HEK293 (cell line): ENCODE data around the gene SEPTIN5.

Experiments used
- CTCF ChIA-PET: fragments of 350-600 bp; formaldehyde crosslinking; extraction: SDS; loops from one replicate; lab custom pipeline; 2021; ENCODE audit warnings: antibody characterized with exemption; lab: Yijun Ruan, JAX
- POLR2A ChIA-PET: fragments of 300-600 bp; formaldehyde crosslinking; extraction: SDS; loops from one replicate; lab custom pipeline; 2020; ENCODE audit warnings: antibody characterized with exemption, inconsistent platforms; lab: Yijun Ruan, JAX
- H3K27ac ChIP-seq: fragments of 200-500 bp; sonication (Bioruptor generic); 2 replicates; pipeline ENCODE4 v1.5.1; 2014; ENCODE audit warnings: low read depth, low read length, control low read depth, inconsistent platforms; ENCODE audit errors: extremely low read depth
- H3K36me3 ChIP-seq, 2 experiments: fragments of 200-500 bp in 1 of 2; sonication (Bioruptor generic) in 1 of 2; 1 replicate in 1 of 2; 2 replicates in 1 of 2; pipeline ENCODE4 v1.5.1; 2014 to 2017; ENCODE audit warnings: inconsistent platforms in 2 of 2, low read length in 2 of 2; ENCODE audit not compliant: control insufficient read depth in 2 of 2, insufficient read depth in 1 of 2
- H3K4me1 ChIP-seq: fragments of 200-500 bp; sonication (Bioruptor generic); 2 replicates; pipeline ENCODE4 v1.5.1; 2014; ENCODE audit warnings: mild to moderate bottlenecking, low read length, inconsistent platforms; ENCODE audit not compliant: control insufficient read depth, insufficient read depth
- H3K4me3 ChIP-seq: 2 replicates; pipeline ENCODE4 v1.5.1; 2011; ENCODE audit warnings: low read depth, mild to moderate bottlenecking, control low read depth, low read length, moderate library complexity
- H3K9me3 ChIP-seq: fragments of 200-500 bp; sonication (Bioruptor generic); 2 replicates; pipeline ENCODE4 v1.5.1; 2014; ENCODE audit warnings: low read depth, low read length, inconsistent platforms; ENCODE audit not compliant: control insufficient read depth, insufficient read depth
- AEBP2 ChIP-seq: fragments of 450-650 bp; formaldehyde crosslinking; IDR thresholded peaks from 2 replicates; pipeline ENCODE4 v1.5.1; 2016; ENCODE audit warnings: missing biosample characterization, missing genetic modification characterization, borderline replicate concordance
- ATF2 ChIP-seq: fragments of 450-650 bp; formaldehyde crosslinking; IDR thresholded peaks from 2 replicates; pipeline ENCODE4 v1.5.1; 2016; ENCODE audit warnings: missing biosample characterization, missing genetic modification characterization, low read depth
- CTCF ChIP-seq: fragments of 450-650 bp; formaldehyde crosslinking; IDR thresholded peaks from 2 replicates; pipeline ENCODE4 v1.5.1; 2016; ENCODE audit warnings: missing biosample characterization, missing genetic modification characterization
- GFI1B ChIP-seq: fragments of 450-650 bp; formaldehyde crosslinking; IDR thresholded peaks from 2 replicates; pipeline ENCODE4 v1.5.1; 2016; ENCODE audit warnings: missing biosample characterization, missing genetic modification characterization
- GLIS2 ChIP-seq: fragments of 450-650 bp; formaldehyde crosslinking; IDR thresholded peaks from 2 replicates; pipeline ENCODE4 v1.5.1; 2016; ENCODE audit warnings: missing biosample characterization, missing genetic modification characterization
- HOXC10 ChIP-seq: sonication (generic); formaldehyde crosslinking; IDR thresholded peaks from 2 replicates; pipeline ENCODE4 v1.8.1; 2023; ENCODE audit warnings: mild to moderate bottlenecking, missing genetic modification reagents
- KLF17 ChIP-seq: fragments of 450-650 bp; formaldehyde crosslinking; IDR thresholded peaks from 2 replicates; pipeline ENCODE4 v1.5.1; 2016; ENCODE audit warnings: missing biosample characterization, missing genetic modification characterization
- REST ChIP-seq: fragments of 450-650 bp; formaldehyde crosslinking; IDR thresholded peaks from 2 replicates; pipeline ENCODE4 v1.5.1; 2016; ENCODE audit warnings: missing biosample characterization, missing genetic modification characterization
- SETDB1 ChIP-seq: IDR thresholded peaks from one replicate; pipeline ENCODE4 v1.6.1; 2017; ENCODE audit warnings: mild to moderate bottlenecking, low read length, moderate library complexity, mixed read lengths; ENCODE audit not compliant: insufficient read length
- TRIM28 ChIP-seq: IDR thresholded peaks from 2 replicates; pipeline ENCODE4 v1.6.1; 2011; ENCODE audit warnings: low read length, control low read depth, borderline replicate concordance
- ZBTB20 ChIP-seq: fragments of 450-650 bp; formaldehyde crosslinking; IDR thresholded peaks from 2 replicates; pipeline ENCODE4 v1.5.1; 2016; ENCODE audit warnings: missing biosample characterization, missing genetic modification characterization
- ZBTB48 ChIP-seq: fragments of 450-650 bp; formaldehyde crosslinking; IDR thresholded peaks from 2 replicates; pipeline ENCODE4 v1.5.1; 2016; ENCODE audit warnings: missing biosample characterization, missing genetic modification characterization
- ZNF184 ChIP-seq: fragments of 450-650 bp; IDR thresholded peaks from 2 replicates; pipeline ENCODE4 v1.5.1; 2018; ENCODE audit warnings: missing biosample characterization, mild to moderate bottlenecking, missing genetic modification characterization
- ZNF350 ChIP-seq: fragments of 450-650 bp; formaldehyde crosslinking; IDR thresholded peaks from 2 replicates; pipeline ENCODE4 v1.5.0; 2017; ENCODE audit warnings: missing biosample characterization, mild to moderate bottlenecking, missing genetic modification characterization
- ZNF423 ChIP-seq: fragments of 450-650 bp; formaldehyde crosslinking; IDR thresholded peaks from 2 replicates; pipeline ENCODE4 v1.5.1; 2016; ENCODE audit warnings: missing biosample characterization, missing genetic modification characterization
- ZNF449 ChIP-seq: fragments of 450-650 bp; formaldehyde crosslinking; IDR thresholded peaks from 2 replicates; pipeline ENCODE4 v1.5.1; 2017; ENCODE audit warnings: missing biosample characterization, mild to moderate bottlenecking, missing genetic modification characterization, moderate library complexity
- ZNF521 ChIP-seq: fragments of 450-650 bp; formaldehyde crosslinking; IDR thresholded peaks from 2 replicates; pipeline ENCODE4 v1.5.1; 2017; ENCODE audit warnings: missing biosample characterization, mild to moderate bottlenecking, missing genetic modification characterization
- ZNF571 ChIP-seq: fragments of 450-650 bp; formaldehyde crosslinking; IDR thresholded peaks from 2 replicates; pipeline ENCODE4 v1.5.0; 2017; ENCODE audit warnings: missing biosample characterization, missing genetic modification characterization
- ZNF610 ChIP-seq: fragments of 450-650 bp; formaldehyde crosslinking; IDR thresholded peaks from 2 replicates; pipeline ENCODE4 v1.5.1; 2016; ENCODE audit warnings: missing biosample characterization, missing genetic modification characterization, borderline replicate concordance
- ZNF654 ChIP-seq: fragments of 450-650 bp; formaldehyde crosslinking; IDR thresholded peaks from 2 replicates; pipeline ENCODE4 v1.5.1; 2016; ENCODE audit warnings: low read depth, missing biosample characterization, missing genetic modification characterization
- ZNF747 ChIP-seq: fragments of 450-650 bp; formaldehyde crosslinking; IDR thresholded peaks from 2 replicates; pipeline ENCODE4 v1.5.1; 2016; ENCODE audit warnings: missing biosample characterization, missing genetic modification characterization
- ZNF791 ChIP-seq: fragments of 450-650 bp; formaldehyde crosslinking; IDR thresholded peaks from 2 replicates; pipeline ENCODE4 v1.5.1; 2016; ENCODE audit warnings: missing biosample characterization, missing genetic modification characterization
- ZNF830 ChIP-seq: fragments of 450-650 bp; IDR thresholded peaks from 2 replicates; pipeline ENCODE4 v1.5.0; 2018; ENCODE audit warnings: missing biosample characterization, missing genetic modification characterization, low read depth, mild to moderate bottlenecking, moderate library complexity
- ZSCAN16 ChIP-seq: fragments of 450-650 bp; formaldehyde crosslinking; IDR thresholded peaks from 2 replicates; pipeline ENCODE4 v1.5.1; 2016; ENCODE audit warnings: missing biosample characterization, missing genetic modification characterization

The SEPTIN5 gene

GRCh38 chr22:19743081-19743480 is 28.8 kb downstream of the SEPTIN5 start:
- TF ChIP-seq ZBTB20 (no peak), GLIS2 (tag by site-specific recombination) (no peak), ZNF184 (no peak), ZSCAN16 (no peak), ZNF610 (no peak), ZNF747 (no peak), ZNF423 (tag by site-specific recombination) (no peak), ATF2 (tag by site-specific recombination) (no peak), ZNF830 (no peak), CTCF (tag by site-specific recombination) (no peak), ZNF350 (tag by site-specific recombination) (no peak), GFI1B (tag by site-specific recombination) (no peak), AEBP2 (tag by site-specific recombination) (no peak), KLF17 (tag by site-specific recombination) (no peak), ZNF571 (tag by site-specific recombination) (no peak), HOXC10 (no peak), ZNF654 (tag by site-specific recombination) (no peak), ZNF449 (tag by site-specific recombination) (no peak)
- no peaks in the 10 kb centered on the region for H3K9me3 ChIP-seq
- no peaks in the 10 kb centered on the region for H3K36me3 ChIP-seq
- ChIA-PET CTCF (interaction anchor here (0.6 to 4.0 kb wide), 2 partner anchors 13 to 119 kb away, joined by 3 to 25 read pairs; no protein-coding TSS in a partner anchor), POLR2A (no interaction called here)
- no peak overlapping the region for H3K27ac ChIP-seq
- no peaks in the 10 kb centered on the region for H3K4me1 ChIP-seq
- H3K4me3 ChIP-seq = no peak overlapping the region

- POLR2A ChIA-PET = no interaction called here
- H3K4me3 ChIP-seq = no peak overlapping the region
- no peaks in the 10 kb centered on the region for H3K36me3 ChIP-seq
- CTCF ChIA-PET = interaction anchor here (0.6 to 4.0 kb wide), 3 partner anchors 13 to 118 kb away, joined by 3 to 25 read pairs (median 4); no protein-coding TSS in a partner anchor
- no peaks in the 10 kb centered on the region for H3K4me1 ChIP-seq
- no peaks in the 10 kb centered on the region for H3K9me3 ChIP-seq
- no peak overlapping the region for H3K27ac ChIP-seq
- no peak for TF ChIP-seq SETDB1
- TF ChIP-seq REST (tag by site-specific recombination) = no peak
- no peak for TF ChIP-seq ZBTB48 (tag by site-specific recombination)
- no peak for TF ChIP-seq ZNF449 (tag by site-specific recombination)
- no peak for TF ChIP-seq ZNF521 (tag by site-specific recombination)
- no peak for TF ChIP-seq ZNF791 (tag by site-specific recombination)
- no peak for TF ChIP-seq TRIM28
Observed at GRCh38 chr22:19743651-19744050, 29.3 kb downstream of the SEPTIN5 start.
